DOHH2 (cell line): ENCODE results near the gene OAS2.

Experiments
- H3F3A ChIP-seq: fragments of 200-600 bp; sonication (generic), shearing (Covaris generic); 2 replicates; pipeline ENCODE4 v1.6.0; 2016; ENCODE audit warnings: antibody characterized with exemption, mild to moderate bottlenecking; ENCODE audit not compliant: control insufficient read depth, insufficient read depth
- H3K27ac ChIP-seq: fragments of 200-600 bp; sonication (generic); 2 replicates; pipeline ENCODE4 v1.5.1; 2014; ENCODE audit warnings: low read depth, mild to moderate bottlenecking, low read length, moderate library complexity
- H3K27me3 ChIP-seq: fragments of 200-600 bp; sonication (generic); 2 replicates; pipeline ENCODE4 v1.6.1; 2014; ENCODE audit warnings: mild to moderate bottlenecking, low read length, mixed read lengths; ENCODE audit not compliant: control insufficient read depth
- H3K36me3 ChIP-seq: fragments of 200-600 bp; sonication (generic); 2 replicates; pipeline ENCODE4 v1.6.1; 2014; ENCODE audit warnings: mild to moderate bottlenecking, low read length, moderate library complexity, mixed read lengths; ENCODE audit not compliant: control insufficient read depth
- H3K4me1 ChIP-seq: fragments of 200-600 bp; sonication (generic); 2 replicates; pipeline ENCODE4 v1.6.1; 2014; ENCODE audit warnings: mild to moderate bottlenecking, low read length, mixed read lengths; ENCODE audit not compliant: control insufficient read depth
- H3K4me2 ChIP-seq: fragments of 200-600 bp; sonication (generic); 2 replicates; pipeline ENCODE4 v1.6.0; 2014; ENCODE audit warnings: mild to moderate bottlenecking, low read length, moderate library complexity
- H3K4me3 ChIP-seq: fragments of 200-600 bp; sonication (generic); 2 replicates; pipeline ENCODE4 v1.5.1; 2014; ENCODE audit warnings: mild to moderate bottlenecking, low read length, mixed read lengths
- H3K79me2 ChIP-seq: fragments of 200-600 bp; sonication (generic); 2 replicates; pipeline ENCODE4 v1.6.1; 2014; ENCODE audit warnings: mild to moderate bottlenecking, low read length, mixed read lengths; ENCODE audit not compliant: control insufficient read depth
- H3K9me2 ChIP-seq: fragments of 200-600 bp; sonication (generic); replicated peaks from 2 replicates; pipeline ENCODE4 v1.6.1; 2014; ENCODE audit warnings: mild to moderate bottlenecking, low read length, mixed read lengths; ENCODE audit not compliant: control insufficient read depth
- H3K9me3 ChIP-seq: fragments of 200-600 bp; sonication (generic); 2 replicates; pipeline ENCODE4 v1.6.1; 2014; ENCODE audit warnings: antibody characterized with exemption, low read length, mixed read lengths; ENCODE audit not compliant: control insufficient read depth, insufficient read depth
- H4K20me1 ChIP-seq: fragments of 200-600 bp; sonication (generic); 2 replicates; pipeline ENCODE4 v1.6.0; 2014; ENCODE audit warnings: low read depth, mild to moderate bottlenecking, antibody characterized with exemption, low read length, moderate library complexity; ENCODE audit not compliant: control insufficient read depth, insufficient read depth
- CTCF ChIP-seq: fragments of 200-600 bp; sonication (generic); IDR thresholded peaks from one replicate; pipeline ENCODE4 v1.5.1; 2014; ENCODE audit warnings: antibody characterized with exemption, mild to moderate bottlenecking, low read depth, low read length; ENCODE audit not compliant: poor library complexity, severe bottlenecking
- EZH2phosphoT487 ChIP-seq: fragments of 200-600 bp; sonication (generic); IDR thresholded peaks from 2 replicates; pipeline ENCODE4 v1.6.1; 2017; ENCODE audit warnings: borderline replicate concordance, mild to moderate bottlenecking, antibody characterized with exemption, low read length, moderate library complexity, mixed read lengths

The OAS2 gene

DNA sequence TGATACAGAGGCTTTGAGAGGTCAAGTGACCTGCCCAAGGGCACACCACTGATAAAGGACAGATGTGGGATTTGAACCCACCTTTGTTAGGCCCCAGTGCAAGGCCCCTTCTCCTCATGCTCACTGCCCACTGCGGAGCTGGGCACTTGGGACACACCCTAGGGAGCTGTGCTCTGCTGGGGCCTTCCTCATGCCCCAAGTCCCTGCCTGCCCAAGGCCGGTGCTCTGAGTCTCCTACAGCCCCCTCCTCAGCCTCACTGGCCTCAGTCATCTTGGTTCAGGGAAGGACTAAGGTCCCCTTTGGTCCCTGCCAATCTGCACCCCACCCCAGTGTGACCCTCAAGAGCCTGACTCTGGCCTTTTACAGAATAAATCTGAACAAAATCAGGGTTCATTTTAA lies 48.0 kb upstream of the OAS2 start:
- H4K20me1 ChIP-seq, result no peaks in the 10 kb centered on the region
- H3K36me3 ChIP-seq, result no peaks in the 10 kb centered on the region
- H3K4me2 ChIP-seq, result no peak overlapping the region
- H3F3A ChIP-seq, result 0 out of 2 replicates have a peak, but pooled peaks cover 3% of the 10 kb centered on the region
- no peaks in the 10 kb centered on the region for H3K79me2 ChIP-seq
- H3K4me1 ChIP-seq, result peaks cover 22% of the 10 kb centered on the region
- H3K9me3 ChIP-seq, result peaks cover 13% of the 10 kb centered on the region
- no peak overlapping the region for H3K27ac ChIP-seq
- no peaks in the 10 kb centered on the region for H3K9me2 ChIP-seq
- no peaks in the 10 kb centered on the region for H3K27me3 ChIP-seq
- TF ChIP-seq CTCF (no peak), EZH2phosphoT487 (no peak)
- H3K4me3 ChIP-seq, result no peak overlapping the region

DNA sequence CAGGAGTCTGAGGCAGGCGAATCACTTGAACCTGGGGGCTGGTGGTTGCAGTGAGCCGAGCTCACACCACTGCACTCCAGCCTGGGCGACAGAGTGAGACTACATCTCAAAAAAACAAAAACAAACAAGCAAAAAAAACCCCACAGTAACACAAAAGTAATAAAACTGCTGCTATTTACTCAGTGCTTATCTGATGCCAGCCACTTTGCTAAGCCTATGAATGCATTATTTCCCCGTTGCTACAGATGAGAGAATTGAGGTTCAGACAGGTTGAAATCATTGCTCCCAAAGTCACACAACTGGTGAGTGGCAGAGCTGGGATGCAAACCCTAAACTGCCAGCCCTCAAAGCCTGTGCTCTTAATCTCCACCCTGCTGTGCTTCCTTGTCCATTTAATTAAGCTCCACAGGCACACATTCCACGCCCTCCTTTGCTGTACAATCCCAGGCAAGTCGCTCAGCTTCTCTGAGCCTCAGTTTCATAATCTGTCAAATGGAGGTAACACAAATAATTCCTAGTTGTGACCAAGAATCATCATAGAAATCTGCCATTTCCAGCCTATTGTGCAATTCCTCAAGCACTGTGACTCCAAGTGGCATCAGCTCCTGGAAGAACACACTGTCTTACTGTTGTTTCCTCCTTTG lies 45.7 kb upstream of the OAS2 start:
- Histone ChIP-seq H3K9me2 (no peaks in the 10 kb centered on the region), H3K4me2 (no peak overlapping the region), H4K20me1 (no peaks in the 10 kb centered on the region), H3K27ac (no peak overlapping the region), H3K79me2 (no peaks in the 10 kb centered on the region), H3K4me1 (peaks cover under 1% of the 10 kb centered on the region), H3K9me3 (peaks cover 10% of the 10 kb centered on the region), H3K4me3 (no peak overlapping the region), H3K36me3 (no peaks in the 10 kb centered on the region), H3F3A (peaks cover 13% of the 10 kb centered on the region), H3K27me3 (no peaks in the 10 kb centered on the region)
- TF ChIP-seq EZH2phosphoT487, result no peak
- no peak for TF ChIP-seq CTCF

- Histone ChIP-seq H3K36me3 (no peaks in the 10 kb centered on the region), H3K9me3 (peaks cover 6% of the 10 kb centered on the region), H3K4me3 (no peak overlapping the region), H3F3A (peaks cover 18% of the 10 kb centered on the region), H3K4me2 (no peak overlapping the region), H3K27ac (no peak overlapping the region), H3K79me2 (no peaks in the 10 kb centered on the region), H3K4me1 (peaks cover 4% of the 10 kb centered on the region), H3K27me3 (no peaks in the 10 kb centered on the region), H3K9me2 (no peaks in the 10 kb centered on the region), H4K20me1 (no peaks in the 10 kb centered on the region)
- TF ChIP-seq EZH2phosphoT487 (no peak), CTCF (no peak)
These were observed 45.2 kb upstream of the OAS2 start for GRCh38 chr12:112933129-112933505.
